LNCAP (cell line): ENCODE data around the gene SOCS7.

ENCODE experiments used
- TF ChIP-seq, protein P1 (sequence below): fragments of 450-650 bp; IDR thresholded peaks from 2 replicates; pipeline ENCODE4 v1.5.1; 2017; ENCODE audit warnings: mild to moderate bottlenecking

SOCS7 gene

DNA sequence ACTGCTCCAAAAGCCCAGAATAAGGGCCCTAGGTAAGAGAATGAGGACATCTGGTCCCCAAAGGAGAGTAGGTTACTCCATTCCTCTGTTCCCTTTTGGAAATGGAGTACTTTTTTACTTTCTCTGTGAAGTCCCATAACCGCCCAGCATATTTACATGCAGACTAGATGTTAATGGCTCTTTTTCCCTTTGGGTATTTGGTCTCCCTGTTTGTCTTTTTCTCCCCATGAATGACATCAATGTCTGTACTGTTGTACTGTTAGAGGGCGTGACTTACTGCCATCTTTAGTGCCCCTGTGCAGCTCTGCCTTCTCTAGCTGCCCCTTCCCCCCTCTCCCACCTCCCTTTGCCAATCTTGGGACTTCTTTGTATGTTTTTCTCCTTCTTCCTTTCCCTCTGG, 26.9 kb upstream of the SOCS7 start:
- TF ChIP-seq, protein P1, sequence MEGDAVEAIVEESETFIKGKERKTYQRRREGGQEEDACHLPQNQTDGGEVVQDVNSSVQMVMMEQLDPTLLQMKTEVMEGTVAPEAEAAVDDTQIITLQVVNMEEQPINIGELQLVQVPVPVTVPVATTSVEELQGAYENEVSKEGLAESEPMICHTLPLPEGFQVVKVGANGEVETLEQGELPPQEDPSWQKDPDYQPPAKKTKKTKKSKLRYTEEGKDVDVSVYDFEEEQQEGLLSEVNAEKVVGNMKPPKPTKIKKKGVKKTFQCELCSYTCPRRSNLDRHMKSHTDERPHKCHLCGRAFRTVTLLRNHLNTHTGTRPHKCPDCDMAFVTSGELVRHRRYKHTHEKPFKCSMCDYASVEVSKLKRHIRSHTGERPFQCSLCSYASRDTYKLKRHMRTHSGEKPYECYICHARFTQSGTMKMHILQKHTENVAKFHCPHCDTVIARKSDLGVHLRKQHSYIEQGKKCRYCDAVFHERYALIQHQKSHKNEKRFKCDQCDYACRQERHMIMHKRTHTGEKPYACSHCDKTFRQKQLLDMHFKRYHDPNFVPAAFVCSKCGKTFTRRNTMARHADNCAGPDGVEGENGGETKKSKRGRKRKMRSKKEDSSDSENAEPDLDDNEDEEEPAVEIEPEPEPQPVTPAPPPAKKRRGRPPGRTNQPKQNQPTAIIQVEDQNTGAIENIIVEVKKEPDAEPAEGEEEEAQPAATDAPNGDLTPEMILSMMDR = no peak

DNA sequence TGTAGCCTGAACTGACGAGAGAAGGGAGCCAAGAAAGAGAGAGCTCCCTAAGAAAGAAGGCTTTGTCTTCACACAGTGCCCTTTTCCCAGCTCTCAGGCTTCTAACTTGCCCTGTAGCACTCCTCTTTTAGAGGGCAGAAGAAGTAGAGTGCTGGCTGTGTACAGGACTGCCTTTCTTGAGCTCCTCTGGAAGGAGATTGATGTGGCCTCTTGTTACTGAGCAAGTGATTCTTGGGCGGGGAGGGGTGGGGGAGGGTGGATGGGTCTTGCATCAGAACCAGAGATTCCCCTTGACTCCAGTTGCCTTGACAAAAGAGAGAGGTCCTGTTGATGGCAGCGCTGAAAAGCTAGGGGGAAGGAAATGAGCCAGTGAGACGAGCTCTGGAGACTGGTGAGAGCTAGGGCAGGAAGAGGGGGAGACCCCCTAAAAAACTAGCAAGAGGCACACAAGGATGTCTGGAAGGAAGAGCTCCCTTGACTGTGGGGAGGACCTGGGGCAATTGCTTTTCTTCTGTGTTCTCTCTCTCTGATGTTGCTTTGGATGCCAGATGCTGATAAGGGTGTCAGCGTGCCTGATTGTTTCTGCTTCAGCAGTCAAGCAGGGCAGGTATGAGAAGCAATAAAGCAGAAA, 26.3 kb upstream of the SOCS7 start:
- TF ChIP-seq, protein P1 = no peak

DNA sequence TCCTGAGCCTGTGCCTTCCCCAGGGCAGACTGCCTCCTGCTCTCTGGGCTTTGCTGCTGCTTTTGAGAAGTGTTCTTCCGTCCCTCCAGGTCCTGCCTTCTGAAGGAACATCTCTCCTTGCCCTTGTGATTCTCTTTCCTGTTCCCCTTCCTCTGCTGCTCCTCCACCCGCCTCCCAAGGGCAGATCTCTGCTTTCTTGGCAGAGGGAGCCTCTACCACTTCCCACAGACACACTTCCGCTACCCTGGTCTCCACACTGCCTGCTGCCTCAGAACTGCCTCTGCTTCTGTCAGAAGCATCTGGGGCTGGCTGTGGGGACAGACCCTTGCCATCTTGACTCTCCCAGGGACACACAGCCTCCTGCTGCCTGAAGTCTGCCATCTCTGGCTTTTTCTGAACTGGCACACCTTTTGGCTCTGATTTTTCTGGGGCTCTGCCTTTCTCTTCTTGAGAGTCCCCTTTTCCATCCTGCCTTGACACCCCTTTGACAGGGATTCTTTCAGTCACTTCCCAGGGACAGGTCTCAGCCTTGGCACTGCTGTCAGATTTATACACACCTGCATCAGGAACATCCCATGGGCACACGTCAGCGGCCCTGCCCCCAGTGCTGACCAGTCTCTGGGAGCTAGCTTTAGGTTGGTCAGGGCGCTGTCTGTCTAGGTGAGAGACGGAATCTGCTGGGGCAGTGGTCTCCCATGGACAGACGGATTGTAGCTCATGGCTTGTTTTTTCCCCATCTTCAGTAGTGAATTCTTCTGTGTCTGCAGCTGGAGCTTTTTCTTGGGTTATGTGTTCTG, 24.4 kb upstream of the SOCS7 start:
- TF ChIP-seq, protein P1 = no peak

DNA sequence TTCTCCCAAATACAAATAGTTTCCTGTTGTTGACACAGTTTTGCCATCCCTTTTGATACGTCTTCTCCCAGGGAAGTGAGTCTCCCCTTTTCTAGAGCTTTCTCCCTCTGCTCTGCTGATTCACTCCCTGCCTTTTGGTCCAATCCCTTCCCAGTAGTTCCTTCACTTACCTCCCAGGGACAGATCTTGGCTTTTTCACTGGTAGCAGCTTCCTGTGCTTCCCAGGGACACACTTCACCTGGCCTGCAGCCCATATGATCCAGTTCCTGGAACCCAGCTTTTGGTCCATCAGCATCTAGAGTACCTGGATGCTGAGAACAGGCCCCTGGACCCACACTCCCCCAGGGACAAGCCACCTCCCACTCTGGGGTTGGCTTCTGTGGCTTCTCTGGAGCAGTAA, 23.7 kb upstream of the SOCS7 start:
- TF ChIP-seq, protein P1 = no peak

DNA sequence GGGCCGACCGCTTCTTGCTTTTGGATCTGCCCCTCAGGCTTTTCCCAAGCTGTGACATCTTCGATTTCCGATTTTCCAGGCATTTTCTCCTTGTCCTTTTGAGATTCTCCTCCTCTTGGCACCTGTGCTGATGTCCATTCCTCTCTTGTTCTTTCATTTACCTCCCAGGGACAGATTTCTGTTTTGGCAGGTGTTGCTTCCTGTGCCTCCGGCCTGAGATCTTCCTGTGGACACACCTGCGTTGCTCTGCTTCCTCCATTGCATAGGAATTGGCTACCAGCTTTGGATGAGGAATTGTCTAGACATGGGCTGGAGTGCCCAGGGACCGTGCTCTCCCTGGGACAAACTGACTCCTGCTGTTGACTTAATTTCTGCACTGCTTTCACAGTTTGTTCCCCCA, 23.0 kb upstream of the SOCS7 start:
- TF ChIP-seq, protein P1 = no peak

DNA sequence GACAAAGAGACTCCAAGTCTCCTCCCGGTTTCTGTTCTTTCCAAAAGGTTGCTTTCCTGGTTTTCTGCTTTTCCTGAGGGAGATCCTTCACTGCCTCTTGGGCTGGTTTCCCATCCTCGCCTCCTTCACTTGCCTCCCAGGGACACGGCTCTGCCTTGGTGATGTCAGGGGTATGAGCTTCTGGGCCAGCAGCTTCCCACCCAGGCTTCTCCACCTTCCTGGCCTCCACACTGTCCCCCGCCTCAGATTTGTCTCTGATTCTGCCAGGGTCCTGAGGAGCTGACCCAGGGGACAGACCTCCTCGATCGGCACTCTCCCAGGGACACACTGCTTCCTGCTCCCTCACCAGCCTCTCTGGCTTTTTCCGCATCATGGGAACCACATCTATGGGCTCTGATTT, 22.4 kb upstream of the SOCS7 start:
- TF ChIP-seq, protein P1 = no peak

DNA sequence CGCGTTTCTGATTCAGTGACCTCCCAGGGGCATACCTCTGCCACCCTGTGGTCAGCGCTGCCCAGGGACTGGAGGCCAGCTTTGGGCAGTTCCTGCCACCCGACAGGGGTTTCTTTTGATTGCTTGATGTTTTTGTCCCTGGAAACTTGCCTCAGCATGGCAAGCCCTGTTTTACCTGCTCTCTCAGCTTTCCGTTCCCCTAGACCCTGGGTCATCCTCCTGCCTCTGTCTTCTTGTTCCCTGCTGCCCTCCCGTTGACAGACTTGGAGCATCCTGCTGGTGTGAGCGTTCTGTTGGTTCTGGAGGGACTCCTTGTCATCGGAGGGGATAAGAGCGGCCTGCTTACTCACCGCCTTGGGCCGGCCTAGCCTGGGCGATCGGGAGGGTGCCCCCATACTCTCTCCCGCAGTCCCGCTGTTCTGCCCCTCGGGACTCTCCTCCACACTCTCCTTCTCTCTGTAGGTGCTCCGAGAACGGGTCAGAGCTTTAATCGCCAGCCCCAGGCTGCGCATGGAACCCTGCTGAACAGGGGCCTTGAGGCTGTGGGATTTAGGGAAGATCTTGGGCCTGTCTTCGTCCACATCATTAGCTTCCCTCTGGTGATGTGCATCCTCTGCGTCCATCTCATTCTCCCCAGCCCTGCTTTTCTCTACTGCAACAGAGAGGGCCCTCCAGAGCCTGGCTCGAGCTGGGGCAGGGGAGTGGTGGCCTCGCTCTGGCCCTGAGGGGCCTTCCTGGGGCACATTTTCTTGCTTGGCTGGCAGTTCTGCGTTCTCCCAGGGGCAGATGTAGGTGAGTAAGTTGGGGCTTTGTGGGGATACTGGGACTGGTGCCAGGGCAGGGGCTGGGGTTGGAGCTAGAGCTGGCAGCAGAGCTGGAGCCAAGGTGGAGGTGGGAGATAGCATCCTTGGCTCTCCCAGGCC, 21.6 kb upstream of the SOCS7 start:
- TF ChIP-seq, protein P1 = no peak
